ENCODE measurements around the gene MAP3K10.

Gene MAP3K10

GRCh38 chr19:40233811-40234389 is 42.7 kb downstream of the MAP3K10 start:
- DNase-seq (ENCODE audit: low read depth): no peak

GRCh38 chr19:40234429-40235237 is 43.4 kb downstream of the MAP3K10 start:
- DNase-seq (ENCODE audit: low read depth): no peak

- no peak for DNase-seq (ENCODE audit: low read depth)
Measured at GRCh38 chr19:40235238-40236025, 44.2 kb downstream of the MAP3K10 start.

DNA sequence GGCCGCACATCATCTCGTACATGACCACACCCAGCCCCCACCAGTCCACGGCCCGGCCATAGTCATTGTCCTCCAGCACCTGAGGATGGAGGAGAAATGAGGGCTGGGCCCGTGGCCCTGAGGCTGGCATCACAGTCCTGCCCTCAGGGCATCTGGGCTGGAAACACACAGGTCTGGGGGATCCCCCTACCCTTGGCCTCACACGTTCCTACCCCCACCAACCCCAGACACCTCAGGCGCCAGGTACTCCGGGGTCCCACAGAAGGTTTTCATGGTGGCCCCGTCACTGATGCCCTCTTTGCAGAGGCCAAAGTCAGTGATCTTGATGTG is 44.8 kb downstream of the MAP3K10 start:
- no peak for DNase-seq (ENCODE audit: low read depth)

GRCh38 chr19:40236366-40236765 is 45.1 kb downstream of the MAP3K10 start:
- no peak for DNase-seq (ENCODE audit: low read depth)

GRCh38 chr19:40237791-40238190 is 46.6 kb downstream of the MAP3K10 start:
- DNase-seq (ENCODE audit: low read depth): no peak

GRCh38 chr19:40238775-40239174 is 47.5 kb downstream of the MAP3K10 start:
- DNase-seq (ENCODE audit: low read depth): no peak

DNA sequence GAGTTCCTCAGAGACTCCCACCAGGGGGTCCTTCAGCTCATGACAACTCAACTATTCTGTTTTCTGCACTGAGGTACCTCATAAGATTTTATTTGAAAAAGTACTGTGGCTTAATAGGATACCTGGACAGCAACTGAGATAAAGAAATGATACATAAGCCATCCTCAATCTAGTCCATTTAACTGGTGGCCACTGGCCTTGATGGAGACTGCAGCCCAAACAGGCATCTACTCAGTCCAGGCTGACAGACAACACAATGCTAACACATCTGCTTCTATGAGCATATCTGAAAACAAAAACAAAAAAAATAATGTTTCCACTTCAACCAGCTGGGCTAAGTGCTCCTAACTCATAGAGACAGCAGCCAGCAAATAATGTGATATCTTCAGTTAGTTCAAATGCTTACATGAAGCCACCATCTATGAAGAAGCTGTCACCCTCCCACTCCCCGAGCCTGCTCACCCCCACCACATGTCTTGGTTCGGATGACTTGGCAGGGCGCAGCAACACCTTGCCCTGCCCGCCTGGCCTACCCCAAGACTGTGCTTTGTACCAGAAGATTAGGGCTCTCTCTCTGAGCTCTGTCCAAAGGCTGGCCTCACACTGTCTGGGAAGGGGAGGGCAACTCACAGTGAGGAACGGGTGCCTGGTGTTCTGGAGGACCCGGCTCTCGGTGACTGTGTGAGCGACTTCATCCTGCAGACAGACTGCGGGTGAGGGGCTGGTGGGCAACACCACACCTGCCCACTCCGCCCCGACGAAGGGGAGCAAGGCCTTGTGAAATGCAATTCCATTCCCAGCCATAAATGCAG is 48.4 kb downstream of the MAP3K10 start:
- DNase-seq (ENCODE audit: low read depth): no peak

- DNase-seq (ENCODE audit: low read depth): no peak
Measured at GRCh38 chr19:40240332-40240731, 49.1 kb downstream of the MAP3K10 start.

GRCh38 chr19:40241125-40241808 is 50.0 kb downstream of the MAP3K10 start:
- no peak for DNase-seq (ENCODE audit: low read depth)

- no peak for DNase-seq (ENCODE audit: low read depth)
Measured at GRCh38 chr19:40241809-40242384, 50.7 kb downstream of the MAP3K10 start.

DNA sequence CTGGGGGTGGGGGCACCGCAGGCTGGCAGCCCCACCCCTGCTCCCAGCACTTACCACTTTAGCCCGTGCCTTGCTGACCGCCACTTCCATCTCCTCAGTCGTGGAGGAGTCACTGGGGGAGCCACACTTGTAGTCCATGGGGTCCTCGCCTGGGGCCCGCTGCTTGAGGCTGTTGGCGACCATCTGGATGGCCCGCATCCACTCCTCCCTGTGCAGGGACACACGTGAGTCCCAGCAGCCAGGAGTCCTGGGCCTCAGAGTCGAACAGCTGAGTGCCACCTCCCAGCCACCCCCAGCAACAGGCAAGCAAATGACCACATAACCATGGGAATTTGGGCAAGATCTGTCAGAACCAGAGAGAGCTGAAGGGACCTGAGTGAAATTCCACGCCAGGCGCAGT is 51.3 kb downstream of the MAP3K10 start:
- no peak for DNase-seq (ENCODE audit: low read depth)

DNA sequence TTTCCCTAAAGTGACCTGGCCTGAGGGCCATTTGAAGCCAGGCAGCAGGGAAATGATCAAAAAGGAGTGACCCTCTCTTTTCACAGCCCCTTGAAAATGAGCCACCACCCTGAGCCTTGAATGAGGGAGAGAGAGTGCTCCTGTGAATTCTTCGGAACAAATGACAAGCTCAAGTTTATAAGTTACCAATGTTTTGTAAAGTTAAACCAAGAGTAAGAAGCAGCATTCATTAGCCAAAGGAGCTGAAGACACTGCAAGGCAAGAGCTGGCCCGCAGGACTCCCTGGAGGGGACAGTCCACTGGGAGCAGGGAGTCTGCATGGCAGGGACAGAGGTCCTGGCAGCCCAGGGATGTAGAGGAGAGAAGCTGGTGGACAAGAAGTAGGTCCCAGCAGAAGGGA is 52.0 kb downstream of the MAP3K10 start:
- no peak for DNase-seq (ENCODE audit: low read depth)

DNA sequence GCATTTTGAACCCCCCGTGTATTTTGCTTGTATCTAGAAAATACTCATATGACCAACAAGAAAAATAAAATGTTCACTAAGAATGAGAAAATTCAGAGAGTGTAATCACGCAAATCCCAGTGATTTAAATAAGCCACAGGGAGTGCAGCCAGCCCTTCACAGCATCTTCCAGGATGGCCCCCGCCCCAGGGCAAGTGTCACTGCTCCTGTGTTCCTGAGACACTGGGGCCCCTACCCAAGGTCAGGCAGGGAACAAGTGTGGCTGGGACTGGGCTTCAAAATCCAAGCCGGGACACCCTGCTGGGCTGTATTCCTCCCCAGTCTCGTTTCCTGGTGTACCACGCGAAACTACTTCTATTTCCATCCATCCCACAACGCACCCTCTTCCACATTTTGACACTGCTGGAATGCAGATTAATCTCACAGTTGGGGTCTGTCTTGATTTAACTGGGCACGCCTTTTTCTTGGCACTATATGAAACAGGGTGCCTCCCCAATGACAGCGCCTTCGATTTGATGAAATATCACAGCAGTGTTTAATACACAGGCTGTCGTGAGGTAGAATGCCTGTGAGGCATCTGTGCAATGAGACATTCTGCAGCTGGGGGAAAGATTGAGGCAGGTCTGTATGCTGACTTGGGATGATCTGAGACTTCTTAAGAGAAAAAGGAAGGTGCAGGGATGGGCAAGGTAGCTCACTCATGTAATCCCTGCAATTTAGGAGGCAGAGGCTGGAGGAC is 53.5 kb downstream of the MAP3K10 start:
- no peak for DNase-seq (ENCODE audit: low read depth)

GRCh38 chr19:40245506-40246128 is 54.4 kb downstream of the MAP3K10 start:
- no peak for DNase-seq (ENCODE audit: low read depth)

GRCh38 chr19:40246292-40247073 is 55.3 kb downstream of the MAP3K10 start:
- DNase-seq (ENCODE audit: low read depth): no peak

GRCh38 chr19:40247178-40247577 is 56.0 kb downstream of the MAP3K10 start:
- DNase-seq (ENCODE audit: low read depth): no peak

GRCh38 chr19:40247735-40248262 is 56.6 kb downstream of the MAP3K10 start:
- no peak for DNase-seq (ENCODE audit: low read depth)

DNA sequence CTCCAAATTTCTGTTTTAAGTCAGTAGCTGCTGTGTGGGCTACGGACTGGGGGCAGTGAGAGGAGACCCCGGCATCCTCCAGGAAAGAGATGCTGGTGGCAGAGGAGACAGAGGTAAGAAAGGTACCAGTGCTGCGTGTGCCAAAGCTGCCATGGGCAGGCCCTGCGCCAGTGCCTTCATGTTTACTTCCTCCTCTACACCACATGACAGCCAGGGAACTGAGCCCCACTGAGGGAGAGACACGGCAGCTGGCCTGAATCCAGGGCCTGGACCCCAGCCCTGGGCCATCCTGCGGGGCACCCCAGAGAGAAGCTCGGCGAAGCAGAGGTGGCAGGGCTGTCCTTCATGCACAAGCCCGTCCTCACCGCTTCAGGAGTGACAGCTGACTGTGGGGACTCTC is 58.0 kb downstream of the MAP3K10 start:
- DNase-seq (ENCODE audit: low read depth): no peak
